ENCODE data around the gene RAB18.

The RAB18 gene

DNA sequence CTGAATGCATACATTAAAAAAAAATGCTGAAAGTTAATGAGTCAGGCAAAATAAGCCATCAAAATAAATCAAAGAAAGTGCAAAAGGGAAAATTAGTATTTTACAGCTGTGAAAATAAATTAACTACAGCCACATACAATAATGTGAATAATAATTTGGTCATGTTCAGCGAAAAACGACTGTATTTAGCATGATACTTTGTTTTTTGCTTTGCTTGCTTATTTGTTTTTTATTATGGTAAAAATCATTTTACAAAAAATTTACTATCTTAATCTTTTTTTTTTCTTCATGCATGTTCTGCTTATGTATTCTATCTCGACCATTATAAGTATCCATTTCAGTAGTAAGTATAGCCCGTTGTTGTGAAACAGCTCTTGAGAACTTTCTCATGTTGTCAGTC lies 77.1 kb downstream of the RAB18 start:
- ATAC-seq (ENCODE audit: low read depth) (no peak), DNase-seq (ENCODE audit: low spot score) (no peak)
- H3K9me3 ChIP-seq (ENCODE audit: severe bottlenecking), result no peaks in the 10 kb centered on the region
- no peaks in the 10 kb centered on the region for H3K27me3 ChIP-seq (ENCODE audit: insufficient read depth, poor library complexity, severe bottlenecking)
- TF ChIP-seq CTCF (IDR thresholded peaks at IDR 0.05; ENCODE audit: poor library complexity, severe bottlenecking), result no peak
- H3K4me1 ChIP-seq (ENCODE audit: insufficient read depth, poor library complexity, severe bottlenecking), result no peaks in the 10 kb centered on the region
- H3K36me3 ChIP-seq (ENCODE audit: low read depth), result no peaks in the 10 kb centered on the region
- no peak overlapping the region for H3K27ac ChIP-seq (ENCODE audit: poor library complexity, severe bottlenecking)
- no peak overlapping the region for H3K4me3 ChIP-seq (ENCODE audit: severe bottlenecking)

- no peak for TF ChIP-seq CTCF (IDR thresholded peaks at IDR 0.05; ENCODE audit: poor library complexity, severe bottlenecking)
- no peak overlapping the region for H3K4me3 ChIP-seq (ENCODE audit: severe bottlenecking)
- ATAC-seq (ENCODE audit: low read depth) (no peak), DNase-seq (ENCODE audit: low spot score) (no peak)
- no peaks in the 10 kb centered on the region for H3K36me3 ChIP-seq (ENCODE audit: low read depth)
- H3K27me3 ChIP-seq (ENCODE audit: insufficient read depth, poor library complexity, severe bottlenecking), result no peaks in the 10 kb centered on the region
- no peak overlapping the region for H3K27ac ChIP-seq (ENCODE audit: poor library complexity, severe bottlenecking)
- no peaks in the 10 kb centered on the region for H3K4me1 ChIP-seq (ENCODE audit: insufficient read depth, poor library complexity, severe bottlenecking)
- H3K9me3 ChIP-seq (ENCODE audit: severe bottlenecking), result no peaks in the 10 kb centered on the region
These were observed 80.2 kb downstream of the RAB18 start for GRCh38 chr10:27584302-27584701.
